Measurements from ENCODE around the gene IGFBP2.

The IGFBP2 gene

GRCh38 chr2:216685327-216685875 is 52.2 kb downstream of the IGFBP2 start:
- Histone ChIP-seq H3K4me1 (ENCODE audit: low read length) (0 out of 2 replicates have a peak, but pooled peaks cover 2% of the 10 kb centered on the region), H3K9ac (ENCODE audit: low read length) (no peak overlapping the region), H2AFZ (ENCODE audit: low read depth, low read length) (no peak overlapping the region), H3K27me3 (ENCODE audit: low read depth, low read length) (0 out of 2 replicates have a peak, but pooled peaks cover 4% of the 10 kb centered on the region), H3K9me3 (ENCODE audit: insufficient read depth, low read length) (no peaks in the 10 kb centered on the region), H3K27ac (ENCODE audit: low read length) (no peak overlapping the region), H3K4me2 (ENCODE audit: low read length) (no peak overlapping the region), H4K20me1 (ENCODE audit: insufficient read depth, low read length) (no peaks in the 10 kb centered on the region), H3K36me3 (replicated peaks; ENCODE audit: low read depth, low read length) (no peaks in the 10 kb centered on the region), H3K4me3 (ENCODE audit: low read length) (no peak overlapping the region), H3K79me2 (ENCODE audit: low read length) (no peaks in the 10 kb centered on the region)
- TF ChIP-seq EZH2phosphoT487 (IDR thresholded peaks at IDR 0.05; ENCODE audit: low read depth): no peak
- TF ChIP-seq CTCF (IDR thresholded peaks at IDR 0.05; ENCODE audit: low read depth, low read length): no peak

GRCh38 chr2:216687111-216687510 is 53.9 kb downstream of the IGFBP2 start:
- no peaks in the 10 kb centered on the region for H4K20me1 ChIP-seq (ENCODE audit: insufficient read depth, low read length)
- H3K27me3 ChIP-seq (ENCODE audit: low read depth, low read length): 0 out of 2 replicates have a peak, but pooled peaks cover 4% of the 10 kb centered on the region
- TF ChIP-seq EZH2phosphoT487 (IDR thresholded peaks at IDR 0.05; ENCODE audit: low read depth): no peak
- no peak for TF ChIP-seq CTCF (IDR thresholded peaks at IDR 0.05; ENCODE audit: low read depth, low read length)
- H3K4me1 ChIP-seq (ENCODE audit: low read length): 0 out of 2 replicates have a peak, but pooled peaks cover under 1% of the 10 kb centered on the region
- H3K79me2 ChIP-seq (ENCODE audit: low read length): no peaks in the 10 kb centered on the region
- H3K36me3 ChIP-seq (replicated peaks; ENCODE audit: low read depth, low read length): no peaks in the 10 kb centered on the region
- no peak overlapping the region for H3K4me3 ChIP-seq (ENCODE audit: low read length)
- H2AFZ ChIP-seq (ENCODE audit: low read depth, low read length): no peak overlapping the region
- no peak overlapping the region for H3K27ac ChIP-seq (ENCODE audit: low read length)
- no peaks in the 10 kb centered on the region for H3K9me3 ChIP-seq (ENCODE audit: insufficient read depth, low read length)
- no peak overlapping the region for H3K4me2 ChIP-seq (ENCODE audit: low read length)
- no peak overlapping the region for H3K9ac ChIP-seq (ENCODE audit: low read length)

GRCh38 chr2:216687646-216688045 is 54.4 kb downstream of the IGFBP2 start:
- H3K27me3 ChIP-seq (ENCODE audit: low read depth, low read length): 0 out of 2 replicates have a peak, but pooled peaks cover 4% of the 10 kb centered on the region
- no peaks in the 10 kb centered on the region for H3K36me3 ChIP-seq (replicated peaks; ENCODE audit: low read depth, low read length)
- H3K27ac ChIP-seq (ENCODE audit: low read length): no peak overlapping the region
- no peaks in the 10 kb centered on the region for H3K79me2 ChIP-seq (ENCODE audit: low read length)
- TF ChIP-seq EZH2phosphoT487 (IDR thresholded peaks at IDR 0.05; ENCODE audit: low read depth) (no peak), CTCF (IDR thresholded peaks at IDR 0.05; ENCODE audit: low read depth, low read length) (peak; percentile 40)
- H4K20me1 ChIP-seq (ENCODE audit: insufficient read depth, low read length): no peaks in the 10 kb centered on the region
- no peak overlapping the region for H2AFZ ChIP-seq (ENCODE audit: low read depth, low read length)
- H3K9ac ChIP-seq (ENCODE audit: low read length): no peak overlapping the region
- no peak overlapping the region for H3K4me2 ChIP-seq (ENCODE audit: low read length)
- H3K4me1 ChIP-seq (ENCODE audit: low read length): 0 out of 2 replicates have a peak, but pooled peaks cover 4% of the 10 kb centered on the region
- no peaks in the 10 kb centered on the region for H3K9me3 ChIP-seq (ENCODE audit: insufficient read depth, low read length)
- no peak overlapping the region for H3K4me3 ChIP-seq (ENCODE audit: low read length)

- Histone ChIP-seq H3K4me2 (ENCODE audit: low read length) (no peak overlapping the region), H2AFZ (ENCODE audit: low read depth, low read length) (no peak overlapping the region), H3K27me3 (ENCODE audit: low read depth, low read length) (no peaks in the 10 kb centered on the region)
Measured at GRCh38 chr2:216688731-216689340, 55.6 kb downstream of the IGFBP2 start.

More at GRCh38 chr2:216688731-216689340, 55.6 kb downstream of the IGFBP2 start:
- H3K27ac ChIP-seq (ENCODE audit: low read length): no peak overlapping the region
- no peak overlapping the region for H3K9ac ChIP-seq (ENCODE audit: low read length)
- no peaks in the 10 kb centered on the region for H3K79me2 ChIP-seq (ENCODE audit: low read length)
- TF ChIP-seq CTCF (IDR thresholded peaks at IDR 0.05; ENCODE audit: low read depth, low read length) (no peak), EZH2phosphoT487 (IDR thresholded peaks at IDR 0.05; ENCODE audit: low read depth) (no peak)
- H3K9me3 ChIP-seq (ENCODE audit: insufficient read depth, low read length): no peaks in the 10 kb centered on the region
- H3K36me3 ChIP-seq (replicated peaks; ENCODE audit: low read depth, low read length): no peaks in the 10 kb centered on the region
- 0 out of 2 replicates have a peak, but pooled peaks cover 6% of the 10 kb centered on the region for H3K4me1 ChIP-seq (ENCODE audit: low read length)
- H4K20me1 ChIP-seq (ENCODE audit: insufficient read depth, low read length): no peaks in the 10 kb centered on the region
- no peak overlapping the region for H3K4me3 ChIP-seq (ENCODE audit: low read length)
